Heart left ventricle (tissue), 16 donors: Measurements from ENCODE around the gene TMEM242. TPM values are rescaled to one million over a fixed set of nuclear protein-coding genes. Genes with fewer than 3 reads are reported as not detected.

Source experiments
- ATAC-seq, 4 donors: fragments of 200-7000 bp; cut with Tn5 transposase; one replicate each; pipeline ENCODE4 v1.9.1; 2020 to 2022; ENCODE audit warnings: moderate library complexity in 4 of 4, mild to moderate bottlenecking in 3 of 4, moderate number of reproducible peaks in 1 of 4
- DNase-seq, 5 donors: peaks; one replicate each; pipeline ENCODE4 v3.0.0-alpha.2; 2020
- H3K27ac ChIP-seq, 12 donors: fragments of 200-600 bp; sonication (generic) in 4 of 12; one replicate each; pipeline versions ENCODE4 v1.5.0 to v1.8.0; 2016 to 2022; ENCODE audit warnings: mild to moderate bottlenecking in 2 of 12
- H3K27me3 ChIP-seq, 9 donors: fragments of 200-600 bp; sonication (generic) in 2 of 9; one replicate each; pipeline versions ENCODE4 v1.5.1 to v1.8.0; 2016 to 2022; ENCODE audit warnings: mild to moderate bottlenecking in 3 of 9
- H3K36me3 ChIP-seq, 9 donors: fragments of 200-600 bp; sonication (generic) in 2 of 9; one replicate each; pipeline versions ENCODE4 v1.5.0 to v1.8.0; 2018 to 2022; ENCODE audit warnings: mild to moderate bottlenecking in 2 of 9
- H3K4me1 ChIP-seq, 12 donors: fragments of 200-600 bp; sonication (generic) in 4 of 12; one replicate each; pipeline versions ENCODE4 v1.5.0 to v1.8.0; 2016 to 2022; ENCODE audit warnings: mild to moderate bottlenecking in 3 of 12
- H3K4me3 ChIP-seq, 12 donors: fragments of 200-600 bp; sonication (generic) in 4 of 12; one replicate each; pipeline versions ENCODE4 v1.5.0 to v1.8.0; 2017 to 2022; ENCODE audit warnings: mild to moderate bottlenecking in 9 of 12, moderate library complexity in 4 of 12
- H3K9me3 ChIP-seq, 12 donors: fragments of 200-600 bp; sonication (generic) in 4 of 12; one replicate each; pipeline versions ENCODE4 v1.5.0 to v1.8.0; 2016 to 2022; ENCODE audit warnings: mild to moderate bottlenecking in 1 of 12
- CTCF ChIP-seq, 12 donors: fragments of 200-600 bp; sonication (generic) in 4 of 12; IDR thresholded peaks; one replicate each; pipeline versions ENCODE4 v1.5.0 to v1.8.0; 2018 to 2022; ENCODE audit warnings: antibody characterized with exemption in 12 of 12, mild to moderate bottlenecking in 5 of 12
- POLR2A ChIP-seq, 2 donors: fragments of 450-650 bp; IDR thresholded peaks; one replicate each; pipeline ENCODE4 v1.6.1; 2017; ENCODE audit warnings: antibody characterized with exemption in 2 of 2, mild to moderate bottlenecking in 2 of 2, moderate library complexity in 2 of 2
- WGBS, 4 donors: extraction: QIAGEN DNeasy Blood & Tissue Kit in 2 of 4; methylation state at CpG; one replicate each; pipeline versions ENCODE4 v1.1.5 to v1.1.7; 2013 to 2018; 5-methylcytosine and 5-hydroxymethylcytosine counted together
- intact Hi-C, 10 donors: fragments of 100-400 bp; cut with DNase I; formaldehyde crosslinking; loops; one replicate each; pipeline versions ENCODE4 v1.11.1 to v1.14.2; 2022
- polyA plus RNA-seq, 2 donors: library from polyadenylated mRNA; stranded (reverse); fragments of 200-250 nt; gene quantifications; one replicate each; pipeline ENCODE4 v1.2.3, GENCODE V29; 2013
- total RNA-seq, 9 donors: library from RNA; depleted of rRNA in 2 of 9; stranded (reverse); fragments of >200 nt in 2 of 9; fragmentation: NEBNext Ultra II Directional in 3 of 9; extraction: Animal tissue kit (Norgen Biotek cat#: 25700) in 3 of 9; gene quantifications; one replicate each; pipeline versions ENCODE4 v1.1.0 to v1.2.4, GENCODE V29; 2016 to 2023
- donor health status: ischemic (EF 13 %, LVEDD 7.1; RV severe dilation, severe dysfunction).
- donor health status: healthy with polysubstance abuse.
- donor health status: DM: no; HTN: yes; CAD: no.
- donor health status: DM: no; HTN: no; CAD: no.
- donor health status: ischemic (EF 25% LVEDD 6.9; RV normal size, moderate dysfunction).
- donor health status: ischemic (EF 25% LVEDD 5.7; RV mildly dilated, moderate dysfunction).
- donor health status: healthy.
- donor health status: DM: yes; HTN: yes; CAD: no.
- donor health status: ischemic (EF 35%, LVEDD 5.7; RV mildly dilated, moderate dysfunction).
- donor health status: nonischemic (EF 11% LVEDD 7.7; RV severe dilation, severe dysfunction).
- donor health status: DM: yes; HTN: yes; CAD: no.
- donor health status: PGD.
- donor health status: ischemic (EF 29% LVEDD 5.4; RV normal size, mild dysfunction).
- donor health status: nonischemic (EF 23%, LVEDD 6.1; RV moderate dilation, normal function).

Gene TMEM242
- total and polyA plus RNA-seq, 11 donors = 5.9 to 18.3 (median 13.2) TPM

GRCh38 chr6:157281570-157281969 lies 41.7 kb downstream of the TMEM242 start:
- Histone ChIP-seq H3K36me3 (no peaks in the 10 kb centered on the region), H3K9me3 (no peaks in the 10 kb centered on the region), H3K27ac (no peak overlapping the region), H3K4me3 (no peak overlapping the region), H3K4me1 (peaks cover 0 to 11% (median 0%) of the 10 kb centered on the region in 12 donors), H3K27me3 (no peaks in the 10 kb centered on the region)
- 46 to 70% (median 53%) methylated on average over 9 of the region's 9 CpGs for WGBS, 4 donors
- intact Hi-C loops = no loop called here
- ATAC-seq = peak in 3 of 4 donors; percentile 56 to 62 (median 60)
- TF ChIP-seq POLR2A (IDR thresholded peaks at IDR 0.05) (no peak), CTCF (IDR thresholded peaks at IDR 0.05) (peak in 10 of 12 donors; percentile 13 to 52 (median 21))
- peak in 2 of 5 donors; percentile 29 to 49 for DNase-seq

DNA sequence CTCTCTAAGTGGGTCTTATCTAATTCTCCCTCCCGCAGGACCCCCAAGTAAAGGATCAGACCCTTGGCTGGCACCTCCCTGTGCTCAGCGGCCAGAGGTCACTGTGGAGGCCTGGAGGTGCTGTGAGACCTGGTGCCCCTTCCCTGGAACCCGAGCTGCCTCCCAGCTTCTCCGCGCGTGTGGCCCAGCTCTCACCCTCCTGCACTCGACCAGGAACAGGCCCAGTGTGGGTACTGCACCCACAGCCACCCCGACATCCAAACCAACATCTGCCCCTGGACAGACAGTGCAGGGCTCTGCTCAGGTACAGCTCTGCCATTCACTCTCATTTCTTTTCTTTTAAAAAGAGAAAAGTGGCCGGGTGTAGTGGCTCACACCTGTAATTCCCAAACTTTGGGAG lies 42.4 kb downstream of the TMEM242 start:
- Histone ChIP-seq H3K9me3 (no peaks in the 10 kb centered on the region), H3K27ac (no peak overlapping the region), H3K4me3 (no peak overlapping the region), H3K36me3 (no peaks in the 10 kb centered on the region), H3K27me3 (no peaks in the 10 kb centered on the region), H3K4me1 (peaks cover 0 to 11% (median 0%) of the 10 kb centered on the region in 12 donors)
- ATAC-seq (no peak), DNase-seq (peak in 1 of 5 donors; percentile 7)
- 72 to 96% (median 85%) methylated on average over 9 of the region's 9 CpGs for WGBS, 4 donors
- intact Hi-C loops = no loop called here
- TF ChIP-seq POLR2A (IDR thresholded peaks at IDR 0.05) (no peak), CTCF (IDR thresholded peaks at IDR 0.05) (no peak)

GRCh38 chr6:157280157-157280556 lies 43.2 kb downstream of the TMEM242 start:
- Histone ChIP-seq H3K36me3 (no peaks in the 10 kb centered on the region), H3K27ac (no peak overlapping the region), H3K4me3 (no peak overlapping the region), H3K27me3 (no peaks in the 10 kb centered on the region), H3K9me3 (no peaks in the 10 kb centered on the region), H3K4me1 (peaks cover 0 to 15% (median 4%) of the 10 kb centered on the region in 12 donors)
- DNase-seq (no peak), ATAC-seq (no peak)
- intact Hi-C loops = no loop called here
- 75 to 79% (median 78%) methylated on average over 17 of the region's 17 CpGs for WGBS, 4 donors
- TF ChIP-seq CTCF (IDR thresholded peaks at IDR 0.05) (no peak), POLR2A (IDR thresholded peaks at IDR 0.05) (no peak)

DNA sequence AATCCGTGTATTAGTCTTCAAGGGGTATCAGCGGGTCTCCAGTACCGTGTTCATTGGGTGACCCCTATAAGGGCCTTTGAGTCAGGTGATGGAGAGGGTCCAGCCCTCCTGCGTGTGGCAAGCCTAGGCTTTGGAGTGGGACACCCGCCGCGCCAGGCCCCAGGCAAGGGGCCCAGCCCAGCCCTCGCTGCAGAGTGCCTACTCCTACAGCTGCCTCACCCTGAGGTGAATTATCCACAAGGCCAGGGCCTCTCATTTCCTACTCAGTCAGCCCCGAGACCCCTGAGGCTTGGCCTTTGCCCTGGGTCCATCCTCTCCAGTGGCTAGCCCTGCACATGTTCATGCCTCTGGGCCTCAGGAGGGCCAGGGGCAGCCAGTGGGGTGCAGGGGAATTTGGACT lies 45.1 kb downstream of the TMEM242 start:
- no peak overlapping the region for H3K27ac ChIP-seq
- H3K27me3 ChIP-seq = no peaks in the 10 kb centered on the region
- TF ChIP-seq CTCF (IDR thresholded peaks at IDR 0.05) (no peak), POLR2A (IDR thresholded peaks at IDR 0.05) (no peak)
- no peaks in the 10 kb centered on the region for H3K9me3 ChIP-seq
- intact Hi-C loops = loop anchor here in 6 of 10 donors (10.0 kb wide), 5 partner anchors 243 to 713 kb away; partner anchors contain the start of gene ARID1B (in 2 of the 6)
- H3K4me1 ChIP-seq = peaks cover 0 to 24% (median 12%) of the 10 kb centered on the region in 12 donors
- WGBS, 4 donors = 94 to 98% (median 96%) methylated on average over 9 of the region's 9 CpGs
- no peaks in the 10 kb centered on the region for H3K36me3 ChIP-seq
- no peak overlapping the region for H3K4me3 ChIP-seq
- DNase-seq (no peak), ATAC-seq (no peak)
